Amygdala (tissue), 56 donors: Measurements from ENCODE around the gene PTPRD.
A peak's percentile ranks its signal among the peaks of the same experiment; 100 is the strongest.

ENCODE experiments used
- DNase-seq, 56 donors: peaks; one replicate each; lab custom pipeline; 2025; lab: John Stamatoyannopoulos, UW

The PTPRD gene

GRCh38 chr9:8778356-8778755, 1834.4 kb downstream of the PTPRD start:
- no peak for DNase-seq

- DNase-seq: no peak
These were observed 1840.5 kb downstream of the PTPRD start for GRCh38 chr9:8772302-8772701.

- DNase-seq: no peak
These were observed 1843.6 kb downstream of the PTPRD start for GRCh38 chr9:8769153-8769552.

- DNase-seq: no peak
These were observed 1846.7 kb downstream of the PTPRD start for GRCh38 chr9:8766096-8766495.

- no peak for DNase-seq
These were observed 1848.8 kb downstream of the PTPRD start for GRCh38 chr9:8764051-8764450.

GRCh38 chr9:8762479-8763085, 1850.2 kb downstream of the PTPRD start:
- DNase-seq: no peak

GRCh38 chr9:8760000-8760767, 1852.6 kb downstream of the PTPRD start:
- no peak for DNase-seq

- DNase-seq: no peak
These were observed 1854.9 kb downstream of the PTPRD start for GRCh38 chr9:8757881-8758280.

- DNase-seq: no peak
These were observed 1858.1 kb downstream of the PTPRD start for GRCh38 chr9:8754751-8755150.

- DNase-seq: no peak
These were observed 1861.3 kb downstream of the PTPRD start for GRCh38 chr9:8751406-8751930.

GRCh38 chr9:8750639-8751051, 1862.2 kb downstream of the PTPRD start:
- DNase-seq: peak in 3 of 56 donors; percentile 10 to 25 (median 13)

GRCh38 chr9:8745347-8745746, 1867.5 kb downstream of the PTPRD start:
- DNase-seq: no peak

GRCh38 chr9:8738945-8739344, 1873.9 kb downstream of the PTPRD start:
- no peak for DNase-seq

- DNase-seq: no peak
These were observed 1876.0 kb downstream of the PTPRD start for GRCh38 chr9:8736805-8737204.

- no peak for DNase-seq
These were observed 1878.0 kb downstream of the PTPRD start for GRCh38 chr9:8734760-8735159.

- DNase-seq: peak in 49 of 56 donors; percentile 2 to 81 (median 41)
These were observed 1879.5 kb downstream of the PTPRD start for GRCh38 chr9:8733131-8733954.

- no peak for DNase-seq
These were observed 1880.3 kb downstream of the PTPRD start for GRCh38 chr9:8732367-8733075.

GRCh38 chr9:8730618-8731017, 1882.2 kb downstream of the PTPRD start:
- no peak for DNase-seq

- no peak for DNase-seq
These were observed 1883.9 kb downstream of the PTPRD start for GRCh38 chr9:8728910-8729309.

GRCh38 chr9:8727191-8727590, 1885.6 kb downstream of the PTPRD start:
- no peak for DNase-seq
